Measurements from ENCODE around the gene ENOX2. TPM values are rescaled to one million over a fixed set of nuclear protein-coding genes. Genes with fewer than 3 reads are reported as not detected.

The ENOX2 gene
- total RNA-seq, 1 donor = 6.1 TPM

- H3K4me1 ChIP-seq (ENCODE audit: insufficient read depth, low read length) = no peaks in the 10 kb centered on the region
- H3K9me3 ChIP-seq (ENCODE audit: low read depth, low read length) = no peaks in the 10 kb centered on the region
- no peaks in the 10 kb centered on the region for H3K27me3 ChIP-seq (ENCODE audit: insufficient read depth, low read length)
- H3K4me3 ChIP-seq (ENCODE audit: low read length) = no peak overlapping the region
Observed at GRCh38 chrX:130577431-130577830, 325.6 kb downstream of the ENOX2 start.

GRCh38 chrX:130575831-130576389 is 327.1 kb downstream of the ENOX2 start:
- H3K4me3 ChIP-seq (ENCODE audit: low read length) = no peak overlapping the region
- H3K27me3 ChIP-seq (ENCODE audit: insufficient read depth, low read length) = no peaks in the 10 kb centered on the region
- no peaks in the 10 kb centered on the region for H3K4me1 ChIP-seq (ENCODE audit: insufficient read depth, low read length)

More at GRCh38 chrX:130575831-130576389, 327.1 kb downstream of the ENOX2 start:
- H3K9me3 ChIP-seq (ENCODE audit: low read depth, low read length) = no peaks in the 10 kb centered on the region

Other genes starting within 250 kb of the ENOX2 start
- gene ARHGAP36, start 155.1 kb upstream of the ENOX2 start, total RNA-seq = not detected